NCI-H345 treated with DMSO at 0.1 percent for 48 hours (cell line): ENCODE results near the gene PLGRKT.
A peak's percentile ranks its signal among the peaks of the same experiment; 100 is the strongest.
"Not testable (repeated sequence)": the region's sequence is repeated elsewhere in the genome, so short reads cannot be mapped to it uniquely, and the experiment has no call there.

Experiments used
- DNase-seq: peaks from one replicate; lab custom pipeline; 2025; ENCODE audit not compliant: unreplicated experiment; lab: John Stamatoyannopoulos, UW

Gene PLGRKT

DNA sequence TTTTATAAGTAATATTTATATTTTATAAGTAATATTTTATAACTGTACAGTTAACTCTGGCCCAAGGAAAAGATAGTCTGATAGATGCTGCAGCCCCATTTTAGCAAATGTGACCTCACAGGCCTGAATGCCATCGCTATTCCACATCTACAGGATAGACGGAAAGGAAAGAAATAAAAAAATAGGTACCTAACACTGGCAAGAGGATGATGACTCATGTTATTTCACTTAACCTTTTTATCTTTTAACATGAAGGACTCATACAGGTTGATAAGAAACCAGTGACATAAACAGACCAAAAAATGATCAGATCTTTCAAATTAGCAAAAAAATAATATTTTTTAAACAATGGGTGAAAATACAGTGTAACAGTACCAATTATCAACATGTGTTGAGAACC lies 15.3 kb upstream of the PLGRKT start:
- no peak for DNase-seq

DNA sequence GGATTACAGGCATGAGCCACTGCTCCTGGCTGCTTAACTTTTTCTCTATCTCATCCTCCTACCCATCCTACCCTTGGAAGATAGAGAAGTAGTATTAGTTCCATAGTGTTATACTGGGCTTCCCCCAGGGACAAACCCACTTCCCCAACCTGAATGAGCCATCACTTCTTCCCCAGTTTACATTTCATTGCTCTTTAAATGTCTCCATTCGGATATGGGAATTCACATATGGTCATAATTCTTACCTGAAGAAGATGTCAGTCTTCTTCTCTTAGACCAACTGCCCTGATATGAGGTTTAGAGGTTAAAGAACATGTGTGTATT lies 14.5 kb upstream of the PLGRKT start:
- no peak for DNase-seq

DNA sequence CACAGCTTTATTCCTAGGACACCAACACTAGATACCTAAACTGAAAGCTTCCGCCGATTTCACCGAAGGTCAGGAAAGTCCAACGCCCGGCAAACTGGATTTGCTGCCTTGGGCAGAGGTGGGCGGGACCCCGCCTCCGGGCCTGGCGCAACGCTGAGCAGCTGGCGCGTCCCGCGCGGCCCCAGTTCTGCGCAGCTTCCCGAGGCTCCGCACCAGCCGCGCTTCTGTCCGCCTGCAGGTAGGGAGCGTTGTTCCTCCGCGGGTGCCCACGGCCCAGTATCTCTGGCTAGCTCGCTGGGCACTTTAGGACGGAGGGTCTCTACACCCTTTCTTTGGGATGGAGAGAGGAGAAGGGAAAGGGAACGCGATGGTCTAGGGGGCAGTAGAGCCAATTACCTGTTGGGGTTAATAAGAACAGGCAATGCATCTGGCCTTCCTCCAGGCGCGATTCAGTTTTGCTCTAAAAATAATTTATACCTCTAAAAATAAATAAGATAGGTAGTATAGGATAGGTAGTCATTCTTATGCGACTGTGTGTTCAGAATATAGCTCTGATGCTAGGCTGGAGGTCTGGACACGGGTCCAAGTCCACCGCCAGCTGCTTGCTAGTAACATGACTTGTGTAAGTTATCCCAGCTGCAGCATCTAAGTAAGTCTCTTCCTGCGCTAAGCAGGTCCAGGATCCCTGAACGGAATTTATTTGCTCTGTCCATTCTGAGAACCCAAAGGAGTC lies 12.8 kb upstream of the PLGRKT start, which contains the start of gene CD274:
Gene CD274 (plus strand): TSS at position 184 of the 733 bp plus-strand sequence. CDS start 5,572 bp downstream, outside the sequence.
- peak; percentile 83 for DNase-seq

DNA sequence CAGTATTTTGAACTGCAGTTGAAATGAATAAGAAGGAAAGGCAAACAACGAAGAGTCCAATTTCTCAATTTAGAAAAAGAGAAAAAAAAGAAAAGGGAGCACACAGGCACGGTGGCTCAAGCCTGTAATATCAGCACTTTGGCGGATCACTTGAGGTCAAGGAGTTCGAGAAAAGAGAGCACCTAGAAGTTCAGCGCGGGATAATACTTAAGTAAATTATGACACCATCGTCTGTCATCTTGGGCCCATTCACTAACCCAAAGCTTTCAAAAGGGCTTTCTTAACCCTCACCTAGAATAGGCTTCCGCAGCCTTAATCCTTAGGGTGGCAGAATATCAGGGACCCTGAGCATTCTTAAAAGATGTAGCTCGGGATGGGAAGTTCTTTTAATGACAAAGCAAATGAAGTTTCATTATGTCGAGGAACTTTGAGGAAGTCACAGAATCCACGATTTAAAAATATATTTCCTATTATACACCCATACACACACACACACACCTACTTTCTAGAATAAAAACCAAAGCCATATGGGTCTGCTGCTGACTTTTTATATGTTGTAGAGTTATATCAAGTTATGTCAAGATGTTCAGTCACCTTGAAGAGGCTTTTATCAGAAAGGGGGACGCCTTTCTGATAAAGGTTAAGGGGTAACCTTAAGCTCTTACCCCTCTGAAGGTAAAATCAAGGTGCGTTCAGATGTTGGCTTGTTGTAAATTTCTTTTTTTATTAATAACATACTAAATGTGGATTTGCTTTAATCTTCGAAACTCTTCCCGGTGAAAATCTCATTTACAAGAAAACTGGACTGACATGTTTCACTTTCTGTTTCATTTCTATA lies 12.0 kb upstream of the PLGRKT start:
- DNase-seq: no peak

DNA sequence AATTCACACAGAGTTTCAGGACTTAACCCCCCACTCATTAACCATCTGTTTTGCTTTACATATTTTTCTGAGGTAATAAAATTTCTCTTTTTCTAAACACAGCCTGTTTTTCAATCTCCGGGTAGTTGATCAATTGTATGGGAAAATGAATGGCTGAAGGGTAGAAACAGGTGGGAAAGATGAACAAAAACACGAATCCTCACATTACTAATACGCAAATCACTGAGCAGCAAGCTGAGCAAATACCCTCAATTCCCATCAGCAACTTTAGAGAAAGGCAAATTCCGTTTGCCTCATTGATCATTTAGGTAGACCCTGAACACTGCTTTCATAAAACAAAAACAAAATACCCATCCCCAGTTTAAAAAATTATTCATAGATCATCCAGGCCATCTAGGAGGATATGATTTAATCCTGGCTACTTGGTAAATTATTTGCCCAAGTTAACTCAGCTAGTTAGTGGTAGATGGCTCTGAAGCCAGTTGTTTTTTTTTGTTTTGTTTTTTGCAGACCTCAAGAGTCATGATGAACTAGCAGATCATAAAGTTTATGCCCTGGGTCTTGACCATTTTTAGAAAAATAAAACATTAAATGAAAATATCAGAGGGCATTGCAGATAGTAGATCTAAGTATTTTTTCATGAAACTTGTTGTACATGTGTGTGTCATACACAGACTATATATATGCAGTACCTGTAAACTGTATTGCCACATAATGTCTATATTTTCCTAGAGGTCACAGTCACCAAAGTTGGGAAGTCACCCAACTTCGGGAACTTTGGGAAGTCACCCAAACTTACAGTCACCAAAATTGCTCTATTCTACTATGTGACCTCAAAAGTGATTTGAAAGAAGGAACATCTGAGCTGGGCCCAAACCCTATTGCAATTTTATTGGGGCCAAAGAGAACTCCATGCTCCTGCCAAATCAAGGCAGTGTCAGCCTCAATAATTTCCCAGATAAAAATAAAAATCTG lies 11.0 kb upstream of the PLGRKT start:
- no peak for DNase-seq

DNA sequence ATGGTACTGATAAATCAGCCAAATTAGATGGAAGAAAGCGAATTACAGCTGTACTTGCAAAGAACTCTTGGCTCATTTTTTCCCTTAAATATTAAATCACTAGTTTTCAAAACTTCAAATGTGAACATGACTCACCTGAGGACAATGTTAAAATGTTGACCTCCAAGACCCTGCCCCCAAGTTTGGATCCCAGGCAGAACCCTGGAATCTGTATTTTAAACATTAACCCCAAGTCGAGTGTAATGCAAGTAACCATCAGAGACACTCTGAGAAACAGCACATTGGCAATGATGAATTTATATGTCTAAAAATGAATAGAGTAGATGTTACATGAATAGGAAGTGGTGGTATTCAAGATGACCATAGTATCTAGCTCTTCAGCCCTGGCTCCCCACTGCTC lies 10.3 kb upstream of the PLGRKT start:
- no peak for DNase-seq

DNA sequence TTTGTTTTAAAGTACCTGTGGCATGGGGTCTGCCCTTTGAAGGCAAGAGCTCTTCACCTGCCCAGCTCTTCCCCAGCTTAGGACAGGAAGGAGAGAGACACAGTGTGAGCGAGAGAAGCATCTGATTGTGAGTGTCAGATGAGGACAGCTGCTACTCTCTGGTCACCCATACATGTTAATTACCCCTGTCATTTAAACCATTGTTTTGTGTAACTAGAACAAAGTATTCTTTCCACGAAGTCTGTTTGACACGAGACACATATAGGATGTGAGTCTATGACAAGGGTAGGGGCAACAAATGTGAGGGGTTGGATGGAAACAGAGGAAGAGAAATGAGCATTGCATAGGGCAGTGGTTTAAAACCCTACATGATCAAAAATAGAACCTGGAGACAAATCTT lies 9.6 kb upstream of the PLGRKT start:
- no peak for DNase-seq

DNA sequence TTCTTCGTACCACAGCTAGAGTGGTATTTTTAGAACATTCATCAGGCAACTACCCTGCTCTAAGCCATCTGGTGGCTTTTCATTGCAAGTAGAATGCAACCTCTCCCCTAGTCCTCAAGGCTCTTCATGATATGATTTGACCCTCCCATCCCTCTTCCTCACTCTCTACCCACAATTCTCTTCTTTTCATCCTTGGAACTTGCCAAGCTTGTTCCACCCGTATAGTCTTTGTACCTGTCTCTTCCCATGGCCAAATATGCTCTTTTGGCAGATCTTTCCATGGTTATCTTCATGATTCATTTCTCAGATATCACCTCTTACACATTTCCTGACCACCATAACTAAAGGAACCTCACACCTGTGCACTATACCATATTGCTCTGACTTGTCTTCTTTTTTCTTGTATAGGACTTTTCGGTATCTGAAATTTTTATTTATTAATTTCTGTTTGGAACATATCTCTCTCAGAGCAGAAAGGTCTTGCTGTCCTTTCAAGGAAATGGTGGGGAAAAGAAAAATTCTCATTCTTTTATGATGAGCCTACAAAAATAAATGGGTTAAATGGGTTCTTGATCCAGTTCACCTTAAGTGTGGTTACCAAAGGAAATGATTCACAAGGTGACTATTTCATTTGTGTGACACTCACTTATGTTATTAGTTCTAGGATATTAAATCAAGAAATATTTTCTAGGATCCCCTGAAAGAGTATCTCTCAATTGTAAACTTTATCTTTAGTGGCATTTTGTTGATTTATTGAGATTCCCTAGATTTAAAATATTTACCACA lies 8.9 kb upstream of the PLGRKT start:
- no peak for DNase-seq

DNA sequence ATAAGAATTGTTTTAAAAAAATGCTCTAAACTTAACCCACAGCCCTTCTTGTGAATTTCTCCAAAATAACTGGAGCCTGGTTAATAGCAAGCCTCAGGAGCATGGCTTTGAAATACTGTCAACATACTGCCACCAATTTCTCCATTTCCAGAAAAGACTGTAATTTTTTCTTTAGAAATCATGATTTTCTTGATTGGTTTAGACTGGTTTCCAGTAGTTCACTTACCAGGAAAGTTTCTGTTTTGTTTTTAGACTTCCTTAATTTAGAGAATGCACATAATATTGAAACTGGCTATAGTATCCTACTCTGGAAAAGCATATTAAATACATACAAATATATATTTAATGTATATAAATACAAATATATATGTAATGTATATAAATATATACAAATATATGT lies 8.2 kb upstream of the PLGRKT start:
- no peak for DNase-seq

DNA sequence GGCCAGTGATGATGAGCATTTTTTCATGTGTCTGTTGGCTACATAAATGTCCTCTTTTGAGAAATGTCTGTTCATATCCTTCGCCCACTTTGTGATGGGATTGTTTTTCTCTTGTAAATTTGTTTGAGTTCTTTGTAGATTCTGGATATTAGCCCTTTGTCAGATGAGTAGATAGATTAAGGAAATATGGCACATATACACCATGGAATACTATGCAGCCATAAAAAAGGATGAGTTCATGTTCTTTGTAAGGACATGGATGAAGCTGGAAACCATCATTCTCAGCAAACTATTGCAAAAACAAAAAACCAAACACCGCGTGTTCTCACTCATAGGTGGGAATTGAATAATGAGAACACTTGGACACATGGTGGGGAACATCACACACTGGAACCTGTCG lies 7.4 kb upstream of the PLGRKT start:
- not testable (repeated sequence) for DNase-seq

DNA sequence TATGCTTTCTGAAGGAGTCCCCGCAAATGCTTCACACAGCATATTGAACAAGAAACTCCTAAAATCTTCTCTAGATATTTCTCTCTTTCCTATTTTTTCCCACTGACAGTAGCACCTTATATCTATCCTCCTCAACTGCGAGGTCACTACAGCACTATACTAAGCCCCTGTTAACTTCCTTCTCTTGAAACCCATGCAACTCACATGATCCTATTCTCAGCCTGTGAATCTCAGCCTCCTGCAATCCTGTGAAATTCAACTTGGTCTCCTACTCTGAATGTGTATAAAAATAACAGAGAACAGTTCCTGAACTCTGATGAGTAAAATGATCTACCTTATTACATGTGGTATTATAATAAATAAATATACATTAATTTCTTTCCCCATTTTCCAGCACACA lies 6.1 kb upstream of the PLGRKT start:
- no peak for DNase-seq

DNA sequence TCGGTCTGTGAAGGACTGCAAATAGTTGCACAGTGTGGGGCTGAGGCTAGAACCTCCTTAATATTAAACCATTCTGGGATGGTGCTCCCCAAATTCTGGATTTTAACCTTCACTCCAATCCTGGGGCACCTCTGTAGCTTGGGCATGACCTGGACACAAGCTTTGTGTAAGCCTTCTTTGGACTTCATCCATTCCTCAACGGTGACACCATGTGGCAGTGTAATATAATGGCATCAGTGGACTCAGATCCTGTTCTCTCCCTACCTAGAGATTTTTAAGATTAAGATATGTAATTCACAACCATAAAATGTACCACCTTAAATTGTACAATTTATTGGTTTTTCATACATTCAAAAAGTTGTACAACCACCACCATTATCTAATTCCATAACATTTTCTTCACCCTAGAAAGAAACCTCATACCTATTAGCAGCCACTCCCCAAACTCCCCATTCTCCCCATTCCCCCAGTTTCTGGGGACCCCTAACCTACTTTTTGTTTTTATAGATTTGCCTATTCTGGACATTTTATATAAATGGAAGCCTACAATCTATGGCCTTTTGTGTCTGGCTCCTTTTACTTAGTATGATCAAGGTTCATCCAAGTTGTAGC lies 4.8 kb upstream of the PLGRKT start:
- peak; percentile 10 for DNase-seq

DNA sequence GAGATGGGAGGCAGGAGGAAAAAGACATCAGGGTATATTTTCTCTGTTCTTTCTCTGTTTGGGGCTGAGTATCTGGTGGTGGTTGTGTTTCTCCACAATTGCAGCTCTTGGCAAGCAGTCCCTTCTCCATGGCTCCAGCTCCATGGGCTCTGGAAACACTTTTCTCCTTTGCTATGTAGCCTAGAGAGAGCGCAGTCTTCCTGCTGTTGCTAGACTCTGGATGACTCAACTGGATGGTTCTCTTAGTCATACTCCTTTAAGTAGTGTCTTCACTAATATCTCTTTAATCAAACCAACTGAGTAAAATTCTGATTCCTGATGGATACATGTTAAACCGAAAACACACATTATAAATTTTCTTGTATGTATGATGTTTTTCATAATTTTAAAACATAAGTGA lies 3.3 kb upstream of the PLGRKT start:
- DNase-seq: no peak

DNA sequence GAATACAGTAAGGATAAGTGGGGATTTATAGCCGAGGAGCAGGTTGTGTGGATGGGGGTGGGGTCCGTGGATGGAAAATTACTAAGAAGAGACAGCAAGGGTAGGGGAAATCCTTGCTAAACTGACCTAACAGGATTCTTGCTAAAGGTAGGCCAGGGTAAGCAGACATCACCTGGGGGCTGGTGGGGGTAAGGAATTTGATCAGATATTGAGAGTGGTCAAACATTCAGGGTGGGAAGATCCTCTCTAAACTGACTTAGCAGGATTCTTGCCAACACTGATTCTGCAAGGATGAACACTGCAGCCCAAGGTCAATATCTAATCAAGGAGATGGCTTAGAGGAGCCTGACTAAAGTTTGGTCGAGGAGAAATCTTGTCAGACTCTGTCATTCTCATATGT lies 2.7 kb upstream of the PLGRKT start:
- DNase-seq: no peak

DNA sequence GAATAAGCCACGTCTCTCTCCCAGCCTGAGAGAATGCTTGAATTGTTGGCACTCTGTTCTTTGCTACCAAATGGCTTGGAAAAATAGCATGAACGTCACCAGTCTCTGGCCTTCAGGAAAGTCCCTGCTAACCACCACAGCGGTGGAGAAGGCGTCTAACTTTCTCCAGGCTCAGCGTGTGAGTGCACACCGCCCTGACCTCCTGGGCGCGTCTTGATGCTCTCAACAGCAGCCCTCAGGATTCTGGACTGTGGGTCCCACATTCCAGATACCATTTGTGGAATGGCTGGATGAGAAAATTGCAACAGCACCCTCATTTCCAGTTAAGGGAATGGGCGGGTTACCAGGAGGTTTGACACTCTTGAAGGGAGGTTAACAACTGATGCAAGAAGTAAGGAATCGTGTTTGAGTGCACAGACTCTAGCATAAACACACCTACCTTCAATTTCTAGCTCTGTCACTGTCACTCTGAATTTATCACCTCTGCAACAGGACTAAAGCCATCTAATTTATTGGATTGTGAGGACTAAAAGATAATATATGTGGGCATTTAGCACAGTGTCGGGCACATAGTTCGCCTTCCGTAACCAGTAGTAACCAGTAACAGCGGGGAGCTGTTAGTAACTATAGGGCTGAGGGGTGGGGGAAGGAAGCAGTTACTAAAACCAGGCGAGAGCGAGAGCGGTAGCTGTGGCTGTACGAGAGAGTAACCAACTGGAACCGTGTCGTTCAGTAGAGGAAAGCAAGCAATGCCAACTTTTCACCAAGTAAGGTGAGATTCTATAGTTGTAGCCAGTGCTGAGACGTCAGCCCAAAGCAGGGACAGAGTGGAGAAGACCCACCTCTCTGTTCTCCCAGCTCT lies 807 bp upstream of the PLGRKT start:
- DNase-seq: no peak

DNA sequence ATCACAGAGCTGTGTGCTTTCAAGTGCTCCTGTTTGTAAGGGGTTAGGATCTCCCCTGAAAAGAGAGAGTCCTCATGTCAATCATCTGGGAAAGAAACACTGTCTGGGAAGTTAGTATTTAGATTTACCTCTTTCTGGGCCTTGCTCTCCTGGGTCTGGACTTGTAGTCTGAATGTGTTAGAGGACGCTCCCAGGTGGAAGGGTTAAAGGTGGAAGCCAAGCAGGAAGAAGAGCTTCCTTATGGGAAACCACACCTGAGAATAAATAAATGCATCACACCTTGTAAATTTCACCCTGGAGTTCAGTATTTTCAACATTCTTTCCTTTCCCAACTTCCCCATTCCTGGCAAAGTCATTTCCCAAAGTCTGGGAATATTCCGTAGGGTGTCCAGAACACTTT lies 1.3 kb downstream of the PLGRKT start:
- DNase-seq: no peak

DNA sequence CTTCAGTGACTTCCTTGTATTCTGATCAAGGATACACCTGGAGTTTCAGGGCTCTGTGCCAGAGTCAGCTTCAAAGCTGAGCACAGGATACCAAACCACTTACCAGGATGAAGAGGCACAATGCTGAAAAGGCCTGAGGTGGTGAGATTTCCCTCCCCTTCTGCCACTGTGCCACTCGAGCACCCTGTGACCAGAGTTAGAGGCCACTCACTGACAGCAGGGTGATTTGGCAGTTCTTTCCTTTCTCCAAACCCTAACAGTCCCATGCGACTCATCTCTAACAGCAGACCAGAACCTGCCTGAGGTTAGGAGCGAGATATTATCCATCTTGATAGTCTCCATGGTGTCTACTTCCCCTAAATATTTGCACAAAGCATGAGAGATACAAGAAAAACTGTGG lies 1.8 kb downstream of the PLGRKT start:
- DNase-seq: no peak

DNA sequence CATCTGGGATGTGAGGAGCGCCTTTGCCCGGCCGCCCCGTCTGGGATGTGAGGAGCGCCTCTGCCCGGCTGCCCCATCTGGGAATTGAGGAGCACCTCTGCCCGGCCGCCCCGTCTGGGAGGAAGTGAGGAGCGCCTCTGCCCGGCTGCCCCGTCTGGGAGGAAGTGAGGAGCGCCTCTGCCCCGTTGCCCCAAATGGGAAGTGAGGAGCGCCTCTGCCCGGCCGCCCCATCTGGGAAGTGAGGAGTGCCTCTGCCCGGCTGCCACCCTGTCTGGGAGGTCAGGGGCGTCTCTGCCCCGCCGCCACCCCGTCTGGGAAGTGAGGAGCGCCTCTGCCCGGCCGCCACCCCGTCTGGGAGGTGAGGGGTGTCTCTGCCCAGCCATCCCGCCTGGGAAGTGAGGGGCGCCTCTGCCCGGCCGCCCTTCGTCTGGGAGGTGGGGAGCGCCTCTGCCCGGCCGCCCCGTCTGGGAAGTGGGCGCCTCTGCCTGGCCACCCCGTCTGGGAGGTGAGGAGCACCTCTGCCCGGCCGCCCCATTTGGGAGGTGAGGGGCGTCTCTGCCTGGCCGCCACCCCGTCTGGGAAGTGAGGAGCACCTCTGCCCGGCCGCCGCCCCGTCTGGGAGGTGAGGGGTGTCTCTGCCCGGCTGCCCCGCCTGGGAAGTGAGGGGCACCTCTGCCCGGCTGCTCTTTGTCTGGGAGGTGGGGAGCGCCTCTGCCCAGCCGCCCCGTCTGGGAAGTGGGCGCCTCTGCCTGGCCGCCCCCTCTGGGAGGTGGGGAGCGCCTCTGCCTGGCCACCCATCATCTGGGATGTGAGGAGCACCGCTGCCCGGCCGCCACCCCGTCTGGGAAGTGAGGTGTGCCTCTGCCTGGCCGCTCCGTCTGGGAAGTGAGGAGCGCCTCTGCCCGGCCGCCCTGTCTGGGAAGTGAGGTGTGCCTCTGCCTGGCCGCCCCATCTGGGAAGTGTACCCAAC lies 3.6 kb downstream of the PLGRKT start:
- not testable (repeated sequence) for DNase-seq
